WTC11 (cell line): ENCODE results near the gene BACE2.

ENCODE experiments used
- HMGXB4 ChIP-seq: sonication (generic); formaldehyde crosslinking; IDR thresholded peaks from 2 replicates; pipeline ENCODE4 v1.8.1; 2023; ENCODE audit warnings: mild to moderate bottlenecking, moderate library complexity, missing genetic modification reagents
- NR3C1 ChIP-seq: sonication (generic); formaldehyde crosslinking; conservative IDR thresholded peaks from 2 replicates; pipeline ENCODE4 v1.8.1; 2023; ENCODE audit warnings: low read depth, mild to moderate bottlenecking, missing genetic modification reagents

- TF ChIP-seq NR3C1 (CRISPR knock-in tag) (no peak), HMGXB4 (CRISPR knock-in tag) (no peak)
Observed at GRCh38 chr21:41232013-41232412, 64.1 kb downstream of the BACE2 start.
